Measurements from ENCODE around the gene PLEKHJ1. TPM values are rescaled to one million over a fixed set of nuclear protein-coding genes. Genes with fewer than 3 reads are reported as not detected.

PLEKHJ1 gene
- total RNA-seq (2021; fragmentation: NEBNext Ultra II Directional; extraction: Animal tissue kit (Norgen Biotek cat#: 25700)) (135 TPM in 2 replicates), polyA plus RNA-seq (2011; rRNA removed) (187 and 235 TPM in 2 replicates), polyA minus RNA-seq (2011; rRNA and poly(A)+ RNA removed) (29.0 and 35.2 TPM in 2 replicates)
- polyA plus RNA-seq (2011; cell fraction: cytosol; rRNA removed): 217 TPM
- polyA plus RNA-seq (2011; cell fraction: nucleus; rRNA removed): 175 TPM
- polyA plus RNA-seq (2012, experiment 1 of 2): 118 to 165 TPM (median 146 TPM) in 4 replicates
- 185 TPM for polyA plus RNA-seq (2012, experiment 2 of 2)
- 108 TPM for polyA plus RNA-seq (2013, experiment 1 of 2)
- 117 TPM for polyA plus RNA-seq (2013, experiment 2 of 2)
- polyA minus RNA-seq (2011; cell fraction: cytosol; rRNA and poly(A)+ RNA removed): 43.3 TPM
- 40.6 TPM for polyA minus RNA-seq (2011; cell fraction: nucleus; rRNA and poly(A)+ RNA removed)
- long read RNA-seq, experiment 1, transcript PLEKHJ1-201 (6 exons, 1,206 nt): major isoform, 39 of 105 reads
- long read RNA-seq, experiment 1, partial matches to known transcripts: 34 of 105 reads
- long read RNA-seq, experiment 1, other reads (novel, unspliced or antisense): 26 of 105 reads
- long read RNA-seq, experiment 2, transcript PLEKHJ1-202 (5 exons, 494 nt): minor isoform, 13 of 257 reads
- long read RNA-seq, experiment 2, transcript PLEKHJ1-201 (6 exons, 1,206 nt): major isoform, 209 of 257 reads
- long read RNA-seq, experiment 2, transcript PLEKHJ1-206 (5 exons, 1,311 nt): minor isoform, 11 of 257 reads
- long read RNA-seq, experiment 2, partial matches to known transcripts: 14 of 257 reads
- long read RNA-seq, experiment 2, other reads (novel, unspliced or antisense): 8 of 257 reads

DNA sequence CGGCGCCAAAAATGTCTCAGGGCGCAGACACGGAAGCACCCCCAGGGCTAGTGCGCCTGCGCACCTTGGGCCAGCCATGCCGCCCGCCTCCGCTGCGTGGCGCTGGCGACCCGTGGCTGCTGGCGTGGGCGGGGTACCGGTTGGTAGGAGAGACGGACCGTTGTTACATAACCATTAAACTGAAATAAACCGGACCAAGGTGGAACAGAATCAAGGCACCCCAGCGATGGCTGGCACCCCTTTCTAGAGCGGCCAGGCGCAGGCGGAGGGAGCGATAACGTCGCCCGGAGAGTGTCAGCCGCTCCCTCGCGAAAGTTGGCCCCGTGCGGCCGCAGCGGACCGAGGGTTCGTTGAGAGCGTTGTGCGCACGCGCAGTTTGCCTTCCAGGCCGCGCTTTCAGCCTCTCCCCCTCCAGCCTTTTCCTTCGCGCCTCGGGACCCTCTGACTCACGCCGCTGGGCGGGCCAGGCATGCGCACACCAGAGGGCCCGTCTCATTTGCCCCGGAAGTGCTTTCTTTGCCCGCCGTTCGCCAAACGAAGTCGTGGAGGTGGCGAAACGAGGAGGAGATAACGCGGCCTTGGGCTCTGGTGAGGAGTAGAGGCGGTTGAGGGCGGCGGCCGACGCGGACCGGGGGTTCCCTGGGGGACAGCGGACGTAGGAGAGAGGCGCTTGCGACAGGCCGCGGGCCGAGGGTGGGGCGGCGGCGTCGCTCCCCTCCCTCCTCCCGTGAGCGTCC is at the start of gene PLEKHJ1, which contains the start of gene SF3A2:
Gene PLEKHJ1 (minus strand): TSS at position 16 of the 737 bp plus-strand sequence. CDS start 81 bp downstream, outside the sequence.
Gene SF3A2 (plus strand): TSS at position 511 of the 737 bp plus-strand sequence. CDS start 6,595 bp downstream, outside the sequence.
- no peak within 1 kb of the TSS; the same call in 1 of the 2 replicates for H2AK5ac ChIP-seq (ENCODE audit: low read depth, low read length)
- H4K5ac ChIP-seq (ENCODE audit: insufficient read length, low read depth, low read length): peak within 1 kb of the TSS; percentile 98
- no peaks in the 10 kb centered on the region for H3K27me3 ChIP-seq (replicated peaks in 1 of 4; ENCODE audit: control insufficient read depth in 3 of 4, extremely low read depth in 1 of 4, insufficient read depth in 3 of 4, low read length in 3 of 4)
- H3K23me2 ChIP-seq (ENCODE audit: low read depth, low read length): peaks cover 9% of the 10 kb centered on the region; the same call in 1 of the 2 replicates
- peaks cover 20% of the 10 kb centered on the region for H3K79me1 ChIP-seq (ENCODE audit: low read depth, low read length)
- no peak within 1 kb of the TSS for H2BK120ac ChIP-seq (replicated peaks; ENCODE audit: low read depth, low read length)
- peaks cover 0 to 24% (median 14%) of the 10 kb centered on the region in 4 experiments; a peak in 6 of 7 replicates for H3K4me1 ChIP-seq (replicated peaks in 1 of 4; ENCODE audit: control insufficient read depth in 3 of 4, insufficient read depth in 4 of 4, low read length in 3 of 4)
- H3K9ac ChIP-seq (replicated peaks in 1 of 4; ENCODE audit: extremely low read depth in 1 of 4, low read depth in 3 of 4, low read length in 3 of 4): peak within 1 kb of the TSS; percentile 63 to 93 (median 82)
- peak within 1 kb of the TSS; percentile 69 to 93 for H3K4me2 ChIP-seq (ENCODE audit: insufficient read depth in 1 of 2, low read depth in 2 of 2, low read length in 2 of 2)
- H3K18ac ChIP-seq (ENCODE audit: extremely low read depth, low read length): peak within 1 kb of the TSS; percentile 98
- peak within 1 kb of the TSS; percentile 97 for H2BK5ac ChIP-seq (ENCODE audit: low read depth, low read length)
- H4K91ac ChIP-seq (replicated peaks; ENCODE audit: insufficient read length, low read length): peak within 1 kb of the TSS; percentile 100
- peak within 1 kb of the TSS; percentile 74; the same call in 1 of the 2 replicates for H2AFZ ChIP-seq (ENCODE audit: low read length)
- H3K23ac ChIP-seq (ENCODE audit: insufficient read length): no peak within 1 kb of the TSS
- peaks cover 34 to 60% of the 10 kb centered on the region in 2 experiments for H3K79me2 ChIP-seq (ENCODE audit: control insufficient read depth in 1 of 2, insufficient read depth in 2 of 2, low read length in 2 of 2)
- WGBS, 2 experiments (ENCODE audit: extremely low coverage in 1 of 2, insufficient coverage in 1 of 2, insufficient read length in 1 of 2, insufficient replicate concordance in 2 of 2, low coverage in 1 of 2, low lambda C conversion rate in 2 of 2, missing lambda C conversion rate in 1 of 2): 1% methylated on average over 69 of the region's 80 CpGs; no CpG with 5 or more reads in 1 of the 2 experiments
- peak within 1 kb of the TSS; percentile 96 for H3K56ac ChIP-seq (replicated peaks; ENCODE audit: insufficient read length, low read depth, low read length)
- FAIRE-seq (no peak), DNase-seq (ENCODE audit: low read depth in 1 of 2, low spot score in 2 of 2) (peak; percentile 87 to 99)
- peak within 1 kb of the TSS; percentile 96 for H3K4ac ChIP-seq (replicated peaks; ENCODE audit: insufficient read length, low read depth, low read length)
- peaks cover 17 to 35% of the 10 kb centered on the region in 2 experiments for H4K20me1 ChIP-seq (replicated peaks in 1 of 2; ENCODE audit: control insufficient read depth in 1 of 2, insufficient read depth in 2 of 2, low read length in 2 of 2)
- H3K27ac ChIP-seq (ENCODE audit: low read depth, low read length): peak within 1 kb of the TSS; percentile 93
- ChIA-PET CTCF (ENCODE audit: partially characterized antibody) (interaction anchor here (0.7 to 3.6 kb wide), 18 partner anchors 10 to 91 kb away, joined by 3 to 19 read pairs (median 4); no protein-coding TSS in a partner anchor), POLR2A (ENCODE audit: partially characterized antibody) (interaction anchor here (0.7 to 10.3 kb wide), 19 partner anchors 10 to 462 kb away, joined by 3 to 206 read pairs (median 4); partner anchors contain the start of genes AMH, DOT1L and JSRP1)
- H2BK12ac ChIP-seq (ENCODE audit: low read depth, low read length): no peak within 1 kb of the TSS
- no peak within 1 kb of the TSS for H2BK20ac ChIP-seq (ENCODE audit: low read length)
- peak within 1 kb of the TSS; percentile 95; the same call in 1 of the 2 replicates for H2BK15ac ChIP-seq (ENCODE audit: low read length)
- H4K8ac ChIP-seq (ENCODE audit: extremely low read depth, insufficient read depth, low read length): peak within 1 kb of the TSS; percentile 98
- peaks cover 0 to 15% (median 7%) of the 10 kb centered on the region in 4 experiments; a peak in 5 of 8 replicates for H3K36me3 ChIP-seq (ENCODE audit: control insufficient read depth in 2 of 4, insufficient read depth in 4 of 4, low read length in 3 of 4)
- peak within 1 kb of the TSS; percentile 77 to 86 (median 80) for H3K4me3 ChIP-seq (ENCODE audit: extremely low read depth in 1 of 4, insufficient read depth in 2 of 4, low read depth in 3 of 4, low read length in 4 of 4)
- H3K14ac ChIP-seq (ENCODE audit: insufficient read length): no peak within 1 kb of the TSS
- no peaks in the 10 kb centered on the region for H3K9me3 ChIP-seq (ENCODE audit: insufficient read depth in 2 of 2, low read depth in 1 of 2, low read length in 1 of 2)
- TF ChIP-seq SIX5 (IDR thresholded peaks at IDR 0.05; ENCODE audit: low read depth, low read length) (no peak), JUN (IDR thresholded peaks at IDR 0.05; ENCODE audit: low read depth, low read length) (no peak), NRF1 (IDR thresholded peaks at IDR 0.05; ENCODE audit: low read depth, low read length) (peak; percentile 79), SAP30 (IDR thresholded peaks at IDR 0.05; ENCODE audit: insufficient read depth, insufficient replicate concordance, low read length) (no peak), SP2 (IDR thresholded peaks at IDR 0.05; ENCODE audit: low read length) (no peak), TBP (IDR thresholded peaks at IDR 0.05; ENCODE audit: low read depth, low read length) (peak; percentile 79)
- TF ChIP-seq, protein P1, sequence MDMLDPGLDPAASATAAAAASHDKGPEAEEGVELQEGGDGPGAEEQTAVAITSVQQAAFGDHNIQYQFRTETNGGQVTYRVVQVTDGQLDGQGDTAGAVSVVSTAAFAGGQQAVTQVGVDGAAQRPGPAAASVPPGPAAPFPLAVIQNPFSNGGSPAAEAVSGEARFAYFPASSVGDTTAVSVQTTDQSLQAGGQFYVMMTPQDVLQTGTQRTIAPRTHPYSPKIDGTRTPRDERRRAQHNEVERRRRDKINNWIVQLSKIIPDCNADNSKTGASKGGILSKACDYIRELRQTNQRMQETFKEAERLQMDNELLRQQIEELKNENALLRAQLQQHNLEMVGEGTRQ (IDR thresholded peaks at IDR 0.05; ENCODE audit: low read length): no peak
